SKM-1 (cell line): ENCODE results near the gene ZBTB43.
"Not testable (repeated sequence)": the region's sequence is repeated elsewhere in the genome, so short reads cannot be mapped to it uniquely, and the experiment has no call there.

Experiments used
- DNase-seq: peaks from one replicate; lab custom pipeline; 2025; ENCODE audit not compliant: unreplicated experiment; lab: John Stamatoyannopoulos, UW

Gene ZBTB43

DNA sequence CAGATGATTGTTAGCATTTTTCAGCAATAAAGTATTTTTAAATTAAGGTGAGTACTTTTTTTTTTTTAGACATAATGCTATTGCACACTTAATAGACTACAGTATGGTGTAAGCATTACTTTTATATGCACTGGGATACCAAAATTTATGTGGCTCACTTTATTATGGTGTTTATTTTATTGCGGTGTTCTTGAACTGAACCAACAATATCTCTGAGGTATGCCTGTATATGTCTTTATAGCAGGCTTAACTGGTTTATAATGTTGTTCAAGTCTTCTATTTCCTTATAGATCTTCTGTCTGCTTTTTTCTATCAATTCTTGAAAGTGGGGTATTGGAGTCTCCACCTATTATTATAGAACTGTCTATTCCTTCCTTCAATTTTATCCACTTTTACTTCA lies 18.0 kb downstream of the ZBTB43 start:
- DNase-seq, result no peak

DNA sequence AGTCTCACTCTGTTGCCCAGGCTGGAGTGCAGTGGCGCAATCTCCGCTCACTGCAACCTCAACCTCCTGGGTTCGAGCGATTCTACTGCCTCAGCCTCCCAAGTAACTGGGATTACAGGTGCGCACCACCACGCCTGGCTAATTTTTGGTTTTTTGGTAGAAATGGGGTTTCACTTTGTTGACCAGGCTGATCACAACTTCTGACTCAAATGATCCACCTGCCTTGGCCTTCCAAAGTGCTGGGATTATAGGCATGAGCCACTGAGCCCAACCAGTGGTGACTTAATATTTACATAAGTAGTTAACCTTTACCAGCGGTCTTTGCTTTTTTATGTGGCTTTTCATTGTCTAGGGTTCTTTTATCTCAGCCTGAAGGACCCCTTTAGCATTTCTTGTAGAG lies 19.2 kb downstream of the ZBTB43 start:
- not testable (repeated sequence) for DNase-seq

DNA sequence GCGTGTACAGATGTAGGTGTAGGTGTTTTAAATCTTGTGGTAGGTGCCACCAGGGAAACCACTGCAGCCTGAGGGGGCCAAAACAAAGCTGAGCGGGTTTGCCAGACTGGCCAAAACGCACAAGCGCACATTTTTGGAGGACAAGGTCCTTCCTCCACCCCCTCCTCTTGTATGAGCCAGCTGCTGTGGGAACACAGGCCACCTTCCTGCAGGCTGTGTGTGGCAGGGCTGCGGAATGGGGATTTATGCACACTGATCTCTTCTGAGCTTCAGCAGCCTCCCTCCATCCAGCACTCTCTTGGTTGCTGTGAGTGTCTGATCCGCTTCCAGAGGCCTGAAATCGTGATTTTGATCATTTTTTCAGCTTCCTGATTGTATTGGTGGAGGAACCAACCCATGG lies 22.4 kb downstream of the ZBTB43 start:
- DNase-seq, result no peak

GRCh38 chr9:126829035-126829434 lies 24.2 kb downstream of the ZBTB43 start:
- no peak for DNase-seq

DNA sequence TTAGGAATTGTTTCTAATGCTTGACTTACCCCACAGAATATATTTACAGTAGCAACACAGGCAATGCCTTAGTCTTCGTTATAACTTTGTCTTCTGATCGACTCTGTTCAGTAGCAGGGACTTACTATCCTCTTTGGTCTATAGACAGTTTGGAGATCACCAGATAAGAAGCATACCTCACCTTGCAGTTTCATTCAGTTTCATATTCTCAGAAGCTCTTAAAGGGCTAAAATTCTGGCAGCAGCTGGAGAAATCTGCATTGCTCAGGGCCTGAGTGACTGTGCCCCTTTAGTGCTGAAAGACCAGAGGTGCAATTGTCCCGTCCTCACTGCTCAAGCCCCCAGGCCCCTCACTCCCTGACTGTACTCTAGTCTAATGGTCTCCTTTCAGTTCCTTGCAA lies 26.0 kb downstream of the ZBTB43 start:
- DNase-seq, result no peak

- DNase-seq, result no peak
Observed at GRCh38 chr9:126832440-126832839, 27.6 kb downstream of the ZBTB43 start.

DNA sequence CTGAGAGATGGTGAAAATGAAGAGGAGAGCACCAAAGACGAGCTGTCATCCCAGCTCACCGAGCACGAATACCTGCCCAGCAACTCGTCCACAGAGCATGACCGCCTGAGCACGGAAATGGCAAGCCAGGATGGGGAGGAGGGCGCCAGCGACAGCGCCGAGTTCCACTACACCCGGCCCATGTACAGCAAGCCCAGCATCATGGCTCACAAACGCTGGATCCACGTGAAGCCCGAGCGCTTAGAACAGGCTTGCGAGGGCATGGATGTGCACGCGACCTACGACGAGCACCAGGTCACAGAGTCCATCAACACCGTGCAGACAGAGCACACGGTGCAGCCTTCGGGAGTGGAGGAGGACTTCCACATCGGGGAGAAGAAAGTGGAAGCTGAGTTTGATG lies 28.2 kb downstream of the ZBTB43 start:
- no peak for DNase-seq

- no peak for DNase-seq
Observed at GRCh38 chr9:126833710-126834345, 29.0 kb downstream of the ZBTB43 start.

GRCh38 chr9:126834672-126835071 lies 29.8 kb downstream of the ZBTB43 start:
- DNase-seq, result no peak

DNA sequence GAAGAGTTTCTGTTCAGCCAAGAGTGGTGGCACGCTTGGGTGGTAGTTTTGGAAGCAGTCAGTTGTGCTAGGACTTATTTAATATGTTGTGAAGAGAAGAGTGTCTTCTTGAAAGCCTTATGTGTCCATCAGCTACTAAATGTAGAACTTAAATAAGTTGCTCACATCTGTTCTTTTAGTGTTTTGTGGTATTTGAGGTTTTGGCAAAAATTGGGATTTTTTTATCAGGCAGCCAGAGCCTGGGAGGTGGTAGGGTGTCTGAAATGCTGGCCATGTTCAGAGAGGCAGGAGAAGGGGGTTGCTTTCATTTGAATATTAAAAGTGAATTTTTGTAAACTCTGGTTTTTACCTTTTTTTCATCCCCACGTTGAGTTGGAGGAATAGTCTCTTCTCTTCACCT lies 31.4 kb downstream of the ZBTB43 start:
- DNase-seq, result no peak

DNA sequence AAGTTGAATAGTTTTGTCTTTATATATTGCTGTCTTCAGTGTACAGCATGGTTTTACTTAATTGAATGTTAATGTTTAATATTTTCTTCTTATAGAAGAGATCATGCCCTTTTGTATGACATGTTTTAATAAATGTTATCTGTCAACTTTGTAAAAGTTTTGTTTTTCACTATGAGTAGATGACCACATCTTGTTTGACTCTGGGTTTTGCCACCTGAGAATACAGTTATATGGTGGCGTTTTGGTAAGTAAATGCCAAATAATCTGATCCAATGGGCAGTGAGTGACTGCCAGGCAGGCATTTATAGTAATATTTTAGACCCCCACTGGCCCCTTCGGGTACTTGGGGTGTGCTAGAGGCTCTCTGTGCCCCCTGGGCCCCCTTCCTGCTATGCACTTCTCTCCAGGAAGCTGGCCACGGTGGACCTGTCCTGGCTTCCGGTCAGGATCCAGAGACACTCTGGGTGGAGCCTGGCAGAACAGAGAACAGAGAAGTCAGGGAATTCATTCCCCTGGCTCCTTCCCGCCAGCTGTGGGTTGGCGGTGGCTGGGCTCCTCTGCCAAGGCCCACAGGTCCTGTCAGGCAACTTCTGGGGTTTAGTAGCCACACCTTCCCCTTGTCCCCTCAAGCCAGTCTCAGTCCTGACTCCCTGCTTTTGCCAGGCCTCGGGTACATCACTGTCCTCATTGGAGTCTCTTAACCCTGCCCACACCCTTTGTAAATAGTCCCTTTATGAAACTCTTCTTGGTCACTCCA lies 33.4 kb downstream of the ZBTB43 start:
- no peak for DNase-seq

DNA sequence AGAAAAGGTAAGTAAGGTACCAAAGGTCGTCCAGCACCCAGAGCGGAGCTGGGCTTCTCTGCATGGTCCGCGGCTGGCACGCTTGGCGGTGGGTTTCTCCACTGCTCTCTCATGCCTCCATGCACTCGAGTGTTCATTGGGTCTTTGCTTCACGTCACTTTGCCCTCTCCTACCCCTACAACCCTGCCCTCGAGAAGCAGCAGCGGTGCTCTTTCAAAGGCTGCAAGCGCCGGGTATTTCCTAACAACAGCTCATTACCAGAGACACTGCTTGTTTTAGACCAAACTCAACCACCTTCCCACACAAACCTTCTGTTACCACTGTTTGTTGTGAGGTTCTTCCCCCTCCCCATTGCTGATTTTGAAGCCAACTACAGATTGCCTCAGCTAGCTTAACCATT lies 34.1 kb downstream of the ZBTB43 start:
- DNase-seq, result no peak

DNA sequence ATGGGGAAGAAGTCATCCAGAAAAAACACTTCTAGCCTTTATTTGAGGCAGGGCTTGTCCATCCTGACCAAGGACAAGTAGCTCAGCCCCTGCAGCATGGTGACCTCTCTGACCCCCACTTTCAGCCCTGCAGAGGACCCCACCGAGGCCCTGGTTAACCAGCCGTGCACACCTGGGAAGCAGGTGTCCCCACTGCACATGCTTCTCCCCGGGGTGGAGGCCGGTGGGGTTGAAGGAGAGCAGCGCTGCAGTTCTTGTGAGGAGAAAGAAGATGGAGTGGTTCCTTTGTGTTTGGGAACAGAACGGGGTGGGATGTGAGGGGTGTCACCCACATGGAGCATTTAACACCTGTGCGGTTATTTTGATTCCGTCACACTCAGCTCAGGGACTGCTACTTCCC lies 34.5 kb downstream of the ZBTB43 start:
- DNase-seq, result no peak

DNA sequence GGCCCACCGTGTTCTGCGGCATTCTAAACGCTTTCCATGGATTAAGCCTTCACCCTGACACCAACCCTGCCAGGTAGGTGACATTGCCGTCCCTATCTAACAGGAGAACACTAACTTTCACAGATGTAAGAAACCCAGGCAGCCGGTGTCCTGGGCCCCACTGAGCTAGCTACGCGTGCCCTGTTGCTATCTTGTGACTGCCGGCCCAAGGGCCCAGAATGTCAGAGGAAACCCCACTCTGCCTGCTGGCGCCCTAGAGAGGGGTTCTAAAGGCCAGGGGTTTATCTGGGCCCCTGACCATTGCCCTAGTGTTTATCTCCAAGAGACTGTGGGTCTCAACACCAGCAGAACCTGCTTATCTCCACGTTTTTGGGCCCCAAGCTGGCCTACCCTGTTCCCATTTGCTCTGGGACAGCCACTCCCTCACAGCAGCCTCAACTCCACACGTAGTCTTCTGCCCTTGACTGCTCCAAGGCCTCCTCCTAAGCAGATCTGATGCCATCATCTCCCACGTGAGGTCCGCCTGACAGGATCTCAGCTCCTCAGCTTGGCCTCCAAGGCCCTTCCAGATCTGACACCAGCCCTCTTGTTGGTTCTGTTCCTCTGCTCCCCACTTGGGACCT lies 37.5 kb downstream of the ZBTB43 start:
- DNase-seq, result no peak

GRCh38 chr9:126842977-126843799 lies 38.3 kb downstream of the ZBTB43 start:
- DNase-seq, result no peak

- no peak for DNase-seq
Observed at GRCh38 chr9:126844085-126844484, 39.2 kb downstream of the ZBTB43 start.

DNA sequence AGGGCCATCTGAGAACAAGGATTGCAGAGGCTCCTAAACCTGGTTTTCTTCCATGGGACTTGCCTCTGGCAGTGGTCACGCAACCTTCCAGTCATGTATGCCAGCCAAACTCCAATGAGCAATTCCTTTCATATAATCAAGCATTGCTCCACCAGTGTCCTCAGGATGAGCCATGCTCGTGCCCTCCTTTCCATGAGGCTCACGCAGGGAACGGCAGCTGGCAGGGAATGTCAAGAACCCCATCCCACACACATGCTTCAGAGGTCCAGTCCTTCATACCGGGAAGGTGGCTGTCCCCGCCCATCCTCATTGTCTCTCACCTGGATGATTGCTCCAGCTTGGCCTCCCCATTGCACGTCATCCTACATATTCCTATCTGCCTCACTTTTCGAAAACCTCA lies 42.2 kb downstream of the ZBTB43 start:
- no peak for DNase-seq

- no peak for DNase-seq
Observed at GRCh38 chr9:126849591-126850225, 44.9 kb downstream of the ZBTB43 start.

DNA sequence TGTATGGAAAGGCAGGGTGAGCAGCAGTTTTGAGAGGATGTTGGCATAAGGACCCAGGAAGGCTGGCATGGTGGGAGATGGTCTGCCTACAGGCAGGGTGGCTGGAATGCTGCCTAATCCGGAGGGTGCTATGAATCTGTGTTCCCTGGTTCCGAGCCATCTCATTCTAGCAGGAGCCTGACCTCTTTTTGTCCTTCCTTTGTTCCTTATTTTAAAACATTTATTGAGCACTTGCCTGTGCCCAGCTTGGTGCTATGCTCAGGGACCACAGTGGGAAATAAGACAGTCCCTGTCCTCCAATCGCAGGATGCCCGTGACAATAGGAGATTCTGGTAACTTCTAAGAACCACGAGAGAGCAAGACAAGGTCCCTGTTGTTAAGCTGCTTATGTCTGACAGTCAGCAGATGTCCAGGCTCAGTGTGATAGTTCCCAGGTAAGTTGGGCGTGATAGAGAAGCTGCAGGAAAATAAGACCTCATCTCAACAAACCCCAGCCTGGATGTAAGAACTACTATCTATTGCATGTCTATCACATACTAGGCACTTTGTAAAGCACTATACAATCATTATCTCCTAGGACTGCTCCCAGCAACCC lies 46.5 kb downstream of the ZBTB43 start:
- DNase-seq, result no peak

DNA sequence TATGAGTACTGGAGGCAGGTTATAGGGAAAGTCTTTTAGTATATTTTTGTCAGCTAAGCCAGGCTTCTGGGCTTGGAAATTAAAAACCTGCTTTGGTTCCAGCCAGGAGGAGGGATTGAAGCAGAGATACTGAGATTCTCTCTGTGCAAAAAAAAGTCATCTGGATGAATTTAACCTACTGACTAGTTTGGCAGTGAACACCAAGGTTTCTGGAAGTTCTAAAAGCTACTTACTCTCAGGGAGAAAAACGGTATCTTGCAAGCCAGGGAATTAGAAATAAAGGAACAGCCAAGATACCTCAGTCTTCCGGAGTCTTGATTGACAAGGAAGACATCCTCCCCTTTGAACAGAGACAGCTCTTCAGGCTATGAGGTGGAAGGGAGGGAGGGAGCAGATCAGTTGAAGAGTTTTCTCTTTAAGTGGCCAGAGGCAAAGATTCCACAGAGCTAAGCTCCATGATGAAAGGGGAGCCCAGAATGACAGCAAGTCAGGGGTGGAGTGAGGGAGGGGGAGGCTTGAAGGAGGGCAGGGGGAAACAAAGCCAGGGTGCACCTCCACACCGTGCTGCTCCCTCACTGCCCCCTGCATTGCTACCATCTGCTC lies 47.3 kb downstream of the ZBTB43 start:
- no peak for DNase-seq
